Vagina (tissue), 2 donors: ENCODE data around the gene ACOX2. TPM values are rescaled to one million over a fixed set of nuclear protein-coding genes. Genes with fewer than 3 reads are reported as not detected.

Experiments used
- DNase-seq, 2 donors: peaks; one replicate each; pipeline ENCODE4 v3.0.0-alpha.2; 2017; ENCODE audit errors: extremely low spot score in 2 of 2
- H3K27ac ChIP-seq: fragments of 200-600 bp; sonication (generic); one replicate; pipeline ENCODE4 v1.5.1; 2019
- H3K27me3 ChIP-seq: fragments of 200-600 bp; sonication (generic); one replicate; pipeline ENCODE4 v1.5.1; 2019
- H3K36me3 ChIP-seq, 2 donors: fragments of 200-600 bp; sonication (generic); one replicate each; pipeline ENCODE4 v1.5.1; 2017 to 2019
- H3K4me1 ChIP-seq: fragments of 200-600 bp; sonication (generic); one replicate; pipeline ENCODE4 v1.5.1; 2019
- H3K4me3 ChIP-seq, 2 donors: fragments of 200-600 bp; sonication (generic); 1 replicate in 1 of 2; 2 replicates in 1 of 2; pipeline ENCODE4 v1.5.1; 2016 to 2019
- H3K9me3 ChIP-seq: fragments of 200-600 bp; sonication (generic); one replicate; pipeline ENCODE4 v1.5.1; 2019
- POLR2A ChIP-seq, 2 donors: fragments of 450-650 bp; IDR thresholded peaks; one replicate each; pipeline ENCODE4 v1.6.1; 2017; ENCODE audit warnings: antibody characterized with exemption in 2 of 2, mild to moderate bottlenecking in 2 of 2, moderate library complexity in 2 of 2
- POLR2AphosphoS5 ChIP-seq, 2 donors: sonication (generic); formaldehyde crosslinking; IDR thresholded peaks; one replicate each; pipeline ENCODE4 v1.9.0; 2017; ENCODE audit warnings: antibody characterized with exemption in 2 of 2, mild to moderate bottlenecking in 2 of 2, low read depth in 1 of 2; ENCODE audit not compliant: insufficient read depth in 1 of 2
- intact Hi-C: fragments of 100-400 bp; cut with DNase I; formaldehyde crosslinking; loops from one replicate; pipeline ENCODE4 v1.15.1; 2023
- total RNA-seq: library from RNA; depleted of rRNA; stranded (reverse); fragments of >200 nt; gene quantifications from one replicate; pipeline ENCODE4 v1.2.3, GENCODE V29; 2016
- TF ChIP-seq, protein P1 (sequence below), 3 experiments: fragments of 450-650 bp in 2 of 3; fragments of 200-600 bp in 1 of 3; sonication (generic) in 1 of 3; IDR thresholded peaks; one replicate each; pipeline ENCODE4 v1.5.1; 2017 to 2019; ENCODE audit warnings: antibody characterized with exemption in 3 of 3, mild to moderate bottlenecking in 2 of 3, moderate library complexity in 2 of 3

The ACOX2 gene
- total RNA-seq, 1 donor from 2014 or later = 24.8 TPM

- Histone ChIP-seq H3K9me3 (no peaks in the 10 kb centered on the region), H3K27me3 (no peaks in the 10 kb centered on the region), H3K27ac (no peak overlapping the region), H3K36me3 (no peaks in the 10 kb centered on the region), H3K4me3 (no peak overlapping the region), H3K4me1 (no peaks in the 10 kb centered on the region)
- intact Hi-C loops = loop anchor here (10.0 kb wide), 1 partner anchor 146 kb away; the partner anchor contains the start of gene PXK
- TF ChIP-seq, protein P1, sequence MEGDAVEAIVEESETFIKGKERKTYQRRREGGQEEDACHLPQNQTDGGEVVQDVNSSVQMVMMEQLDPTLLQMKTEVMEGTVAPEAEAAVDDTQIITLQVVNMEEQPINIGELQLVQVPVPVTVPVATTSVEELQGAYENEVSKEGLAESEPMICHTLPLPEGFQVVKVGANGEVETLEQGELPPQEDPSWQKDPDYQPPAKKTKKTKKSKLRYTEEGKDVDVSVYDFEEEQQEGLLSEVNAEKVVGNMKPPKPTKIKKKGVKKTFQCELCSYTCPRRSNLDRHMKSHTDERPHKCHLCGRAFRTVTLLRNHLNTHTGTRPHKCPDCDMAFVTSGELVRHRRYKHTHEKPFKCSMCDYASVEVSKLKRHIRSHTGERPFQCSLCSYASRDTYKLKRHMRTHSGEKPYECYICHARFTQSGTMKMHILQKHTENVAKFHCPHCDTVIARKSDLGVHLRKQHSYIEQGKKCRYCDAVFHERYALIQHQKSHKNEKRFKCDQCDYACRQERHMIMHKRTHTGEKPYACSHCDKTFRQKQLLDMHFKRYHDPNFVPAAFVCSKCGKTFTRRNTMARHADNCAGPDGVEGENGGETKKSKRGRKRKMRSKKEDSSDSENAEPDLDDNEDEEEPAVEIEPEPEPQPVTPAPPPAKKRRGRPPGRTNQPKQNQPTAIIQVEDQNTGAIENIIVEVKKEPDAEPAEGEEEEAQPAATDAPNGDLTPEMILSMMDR (IDR thresholded peaks at IDR 0.05) = no peak
- no peak for TF ChIP-seq POLR2A (IDR thresholded peaks at IDR 0.05)
- no peak for TF ChIP-seq POLR2AphosphoS5 (IDR thresholded peaks at IDR 0.05; ENCODE audit: insufficient read depth in 1 of 2, low read depth in 1 of 2)
- no peak for DNase-seq
Measured at GRCh38 chr3:58480309-58480708, 56.7 kb downstream of the ACOX2 start.

DNA sequence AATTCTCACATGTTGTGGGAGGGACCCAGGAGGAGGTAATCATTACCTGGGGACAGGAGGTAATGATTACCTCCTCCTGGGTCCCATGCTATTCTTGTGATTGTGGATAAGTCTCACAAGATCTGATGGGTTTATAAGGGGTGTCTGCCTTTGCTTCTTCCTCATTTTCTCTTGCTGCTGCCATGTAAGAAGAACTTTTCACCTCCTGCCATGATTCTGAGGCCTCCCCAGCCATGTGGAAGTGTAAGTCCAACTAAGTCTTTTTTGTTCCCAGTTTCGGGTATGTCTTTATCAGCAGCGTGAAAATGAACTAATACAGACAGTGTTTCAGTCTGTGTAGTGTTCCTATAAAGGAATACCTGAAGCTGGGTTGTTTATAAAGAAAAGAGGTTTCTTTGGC is 58.2 kb downstream of the ACOX2 start:
- H3K27me3 ChIP-seq = no peaks in the 10 kb centered on the region
- no peaks in the 10 kb centered on the region for H3K4me1 ChIP-seq
- H3K27ac ChIP-seq = no peak overlapping the region
- no peak for DNase-seq
- H3K36me3 ChIP-seq = no peaks in the 10 kb centered on the region
- intact Hi-C loops = no loop called here
- no peaks in the 10 kb centered on the region for H3K9me3 ChIP-seq
- H3K4me3 ChIP-seq = no peak overlapping the region
- TF ChIP-seq, protein P1 (IDR thresholded peaks at IDR 0.05) = no peak
- TF ChIP-seq POLR2A (IDR thresholded peaks at IDR 0.05) (no peak), POLR2AphosphoS5 (IDR thresholded peaks at IDR 0.05; ENCODE audit: insufficient read depth in 1 of 2, low read depth in 1 of 2) (no peak)

DNA sequence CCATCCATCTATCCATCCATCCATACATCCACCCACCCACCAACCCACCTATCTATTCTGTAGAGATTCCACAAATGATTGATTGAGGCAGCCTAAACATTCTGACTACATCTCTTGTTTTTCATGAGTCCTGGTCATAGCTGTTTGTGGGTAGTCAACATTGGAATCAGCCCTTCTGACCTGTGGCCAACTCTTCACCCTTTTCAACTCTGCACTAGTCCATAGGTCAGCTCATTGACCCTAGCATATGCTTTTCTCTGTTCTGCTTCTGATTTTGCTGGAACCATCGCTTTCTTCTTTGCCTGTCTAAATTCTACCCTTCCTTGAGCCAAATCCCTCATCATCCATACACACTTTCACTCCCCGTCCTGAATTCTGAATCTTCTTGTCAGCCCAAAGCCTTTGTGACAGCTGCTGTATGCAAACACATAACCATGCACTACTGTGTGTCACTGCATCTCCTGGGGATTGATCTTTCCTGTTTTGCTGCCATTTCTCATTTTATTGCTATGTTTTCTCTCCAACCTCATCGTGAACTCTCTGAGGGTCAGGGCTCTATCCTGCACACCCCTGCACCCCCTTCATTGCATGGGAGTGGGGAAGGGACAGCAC is 61.9 kb downstream of the ACOX2 start:
- Histone ChIP-seq H3K4me3 (no peak overlapping the region), H3K27ac (no peak overlapping the region), H3K4me1 (peaks cover 18% of the 10 kb centered on the region), H3K36me3 (no peaks in the 10 kb centered on the region), H3K9me3 (no peaks in the 10 kb centered on the region), H3K27me3 (no peaks in the 10 kb centered on the region)
- TF ChIP-seq POLR2AphosphoS5 (IDR thresholded peaks at IDR 0.05; ENCODE audit: insufficient read depth in 1 of 2, low read depth in 1 of 2) = no peak
- TF ChIP-seq, protein P1 (IDR thresholded peaks at IDR 0.05) = no peak
- no peak for TF ChIP-seq POLR2A (IDR thresholded peaks at IDR 0.05)
- intact Hi-C loops = no loop called here
- DNase-seq = no peak

DNA sequence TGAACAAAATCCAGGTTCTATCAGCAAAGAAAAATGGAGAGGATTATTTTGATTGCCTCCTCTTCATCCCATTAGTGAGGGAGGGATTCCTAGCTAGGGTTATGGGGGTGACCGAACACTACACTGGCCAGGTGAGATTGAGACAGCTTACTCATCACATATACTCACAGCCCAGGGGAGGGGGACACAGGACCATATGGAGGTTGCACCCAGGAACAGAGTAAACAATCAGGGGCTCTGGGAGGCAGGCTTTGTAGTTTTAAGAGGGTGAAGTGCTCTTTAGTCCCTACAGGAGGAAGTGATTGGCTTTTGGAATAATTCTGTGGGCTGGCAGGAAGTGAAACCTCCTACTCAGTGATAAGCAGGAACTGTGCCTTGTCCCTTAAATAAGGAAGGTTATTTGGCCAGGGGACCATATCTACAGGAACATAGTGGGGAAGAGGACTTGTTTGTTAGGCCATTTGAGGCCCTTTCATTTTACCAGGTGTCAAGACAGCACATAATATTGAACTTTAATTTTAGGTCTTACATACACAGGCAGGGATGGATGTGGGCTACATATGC is 62.6 kb downstream of the ACOX2 start:
- DNase-seq = no peak
- Histone ChIP-seq H3K36me3 (no peaks in the 10 kb centered on the region), H3K4me3 (no peak overlapping the region), H3K4me1 (peaks cover 18% of the 10 kb centered on the region), H3K27me3 (no peaks in the 10 kb centered on the region), H3K27ac (no peak overlapping the region), H3K9me3 (no peaks in the 10 kb centered on the region)
- TF ChIP-seq, protein P1 (IDR thresholded peaks at IDR 0.05) = no peak
- no peak for TF ChIP-seq POLR2A (IDR thresholded peaks at IDR 0.05)
- TF ChIP-seq POLR2AphosphoS5 (IDR thresholded peaks at IDR 0.05; ENCODE audit: insufficient read depth in 1 of 2, low read depth in 1 of 2) = no peak
- intact Hi-C loops = no loop called here

- H3K36me3 ChIP-seq = no peaks in the 10 kb centered on the region
- intact Hi-C loops = no loop called here
- no peak for DNase-seq
- no peaks in the 10 kb centered on the region for H3K9me3 ChIP-seq
- no peak overlapping the region for H3K27ac ChIP-seq
- peaks cover 18% of the 10 kb centered on the region for H3K4me1 ChIP-seq
- H3K27me3 ChIP-seq = no peaks in the 10 kb centered on the region
- no peak overlapping the region for H3K4me3 ChIP-seq
- TF ChIP-seq, protein P1 (IDR thresholded peaks at IDR 0.05) = no peak
- no peak for TF ChIP-seq POLR2AphosphoS5 (IDR thresholded peaks at IDR 0.05; ENCODE audit: insufficient read depth in 1 of 2, low read depth in 1 of 2)
- TF ChIP-seq POLR2A (IDR thresholded peaks at IDR 0.05) = no peak
Measured at GRCh38 chr3:58473275-58473674, 63.7 kb downstream of the ACOX2 start.
